T-helper 22 cell (primary cell): Measurements from ENCODE around the gene CALN1.
"Not testable (repeated sequence)": the region's sequence is repeated elsewhere in the genome, so short reads cannot be mapped to it uniquely, and the experiment has no call there.

Experiments used
- DNase-seq: peaks from one replicate; pipeline ENCODE4 v3.0.0-alpha.2; 2020; ENCODE audit warnings: low read depth

The CALN1 gene

DNA sequence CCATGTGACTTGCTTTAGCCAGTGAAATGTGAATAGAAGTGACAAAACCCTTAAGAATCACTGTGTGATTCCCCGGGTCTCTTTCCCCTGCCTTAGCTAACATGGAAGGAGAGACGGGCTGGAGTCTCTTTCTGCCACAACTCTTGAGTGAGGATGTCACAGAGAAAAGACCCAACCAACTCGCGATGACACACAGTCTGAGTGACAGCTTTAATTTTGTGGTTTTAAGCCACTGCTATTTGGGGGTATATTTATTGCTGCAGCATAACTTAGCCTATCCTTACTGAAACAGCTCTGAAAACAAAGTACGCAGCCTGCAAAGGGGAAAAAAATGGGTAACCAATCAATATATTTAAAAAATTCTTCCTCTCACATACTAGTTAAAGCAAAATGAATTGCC, 319.4 kb downstream of the CALN1 start:
- DNase-seq: no peak

DNA sequence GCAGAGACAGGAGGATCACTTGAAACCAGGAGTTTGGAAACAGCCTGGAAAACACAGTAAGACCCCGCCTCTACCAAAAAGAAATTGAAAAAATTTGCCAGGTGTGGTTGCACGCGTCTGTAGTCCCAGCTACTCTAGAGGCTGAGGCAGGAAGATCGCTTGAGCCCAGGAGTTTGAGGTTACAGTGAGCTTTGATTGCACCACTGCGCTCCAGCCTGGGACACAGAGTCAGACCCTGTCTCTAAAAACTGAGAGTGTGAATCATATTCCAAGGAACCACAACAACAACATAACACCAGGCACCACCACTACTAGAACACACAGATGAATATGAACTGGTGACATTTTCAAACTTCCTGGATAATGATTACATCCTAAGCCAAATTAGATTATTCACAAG, 324.2 kb downstream of the CALN1 start:
- no peak for DNase-seq

DNA sequence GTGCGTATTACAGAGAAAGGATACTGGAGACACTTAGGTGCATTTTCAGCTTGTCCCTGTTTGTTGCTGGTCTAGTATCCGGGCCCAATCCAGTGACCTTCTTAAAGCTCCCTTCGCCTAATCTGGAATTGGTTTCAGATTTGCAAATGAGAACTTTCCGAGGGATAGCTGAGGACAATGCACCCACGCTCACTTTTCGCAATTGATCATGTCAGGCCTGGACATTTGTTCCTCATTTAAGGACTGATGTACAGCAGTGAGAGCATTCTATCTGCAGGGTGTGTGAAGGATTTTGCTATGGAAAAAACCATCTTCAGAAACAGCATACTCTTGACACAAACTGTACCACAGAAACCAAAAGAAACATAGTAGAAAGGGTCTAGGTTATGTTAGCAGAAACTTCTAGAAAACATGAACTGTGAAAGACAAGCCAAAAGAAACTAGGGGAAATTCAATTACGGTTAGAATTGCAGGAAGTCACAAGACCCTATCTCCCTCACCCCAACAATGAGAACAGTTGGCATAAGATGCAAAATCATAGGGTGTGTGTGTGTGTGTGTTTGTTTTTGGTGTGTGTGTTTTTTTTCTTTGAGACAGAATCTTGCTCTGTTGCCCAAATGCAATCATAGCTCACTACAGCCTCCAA, 331.1 kb downstream of the CALN1 start:
- DNase-seq: no peak

DNA sequence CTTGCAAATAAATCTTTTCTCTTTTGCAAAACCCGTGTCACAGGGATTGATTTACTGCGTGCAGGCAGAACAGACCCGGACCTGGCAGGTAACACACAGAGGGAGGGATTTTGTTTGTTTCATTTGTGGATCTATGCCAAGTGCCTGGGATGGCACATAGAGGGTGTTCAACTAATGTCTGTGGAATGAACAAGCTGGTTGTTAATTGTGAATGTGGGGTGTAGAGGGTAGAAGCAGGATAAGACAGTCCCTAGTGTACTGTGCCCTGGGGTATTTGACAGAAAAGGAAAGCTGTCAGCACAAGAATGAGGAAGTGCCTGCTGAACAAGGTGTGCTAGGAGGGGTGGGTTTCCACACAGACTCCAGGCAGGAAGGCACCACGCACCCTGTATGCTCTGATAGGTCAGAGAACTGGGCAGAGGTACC, 331.8 kb downstream of the CALN1 start:
- no peak for DNase-seq

DNA sequence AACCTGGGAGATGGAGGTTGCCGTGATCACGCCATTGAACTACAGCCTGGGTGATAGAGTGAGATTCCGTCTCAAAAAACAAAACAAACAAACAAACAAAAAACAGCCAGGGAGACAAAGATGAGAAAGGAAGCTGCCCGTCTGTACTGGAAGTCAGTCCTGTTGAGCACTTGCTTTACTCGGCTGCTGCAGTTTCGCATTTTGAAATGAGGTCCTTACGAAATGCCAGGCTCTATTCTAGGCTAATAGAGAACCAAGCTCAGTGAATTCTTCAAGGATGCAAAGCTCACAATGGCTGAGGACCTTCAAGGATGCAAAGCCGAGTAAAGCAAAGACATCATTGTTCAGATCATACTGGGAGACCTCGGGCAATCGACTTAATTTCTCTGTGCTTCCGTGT, 333.3 kb downstream of the CALN1 start:
- no peak for DNase-seq

DNA sequence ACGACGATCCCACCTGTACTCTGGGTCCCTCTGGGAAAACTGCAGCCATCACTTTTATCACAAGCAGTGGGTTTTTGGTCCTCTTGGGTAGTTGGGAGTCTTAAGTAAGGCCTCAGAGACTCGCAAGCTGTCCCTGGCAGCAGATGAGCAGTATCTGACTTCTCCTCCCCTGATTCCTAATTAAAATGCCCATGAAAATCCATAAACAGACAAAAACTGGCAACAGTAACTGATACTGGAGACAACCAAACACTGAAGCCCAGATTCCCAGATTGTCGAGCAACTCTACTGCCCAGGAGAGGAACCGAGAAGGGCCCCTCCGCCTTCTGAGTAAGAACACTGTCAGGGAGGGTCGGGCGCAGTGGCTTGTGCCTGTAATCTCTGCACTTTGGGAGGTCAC, 333.8 kb downstream of the CALN1 start:
- DNase-seq: no peak

DNA sequence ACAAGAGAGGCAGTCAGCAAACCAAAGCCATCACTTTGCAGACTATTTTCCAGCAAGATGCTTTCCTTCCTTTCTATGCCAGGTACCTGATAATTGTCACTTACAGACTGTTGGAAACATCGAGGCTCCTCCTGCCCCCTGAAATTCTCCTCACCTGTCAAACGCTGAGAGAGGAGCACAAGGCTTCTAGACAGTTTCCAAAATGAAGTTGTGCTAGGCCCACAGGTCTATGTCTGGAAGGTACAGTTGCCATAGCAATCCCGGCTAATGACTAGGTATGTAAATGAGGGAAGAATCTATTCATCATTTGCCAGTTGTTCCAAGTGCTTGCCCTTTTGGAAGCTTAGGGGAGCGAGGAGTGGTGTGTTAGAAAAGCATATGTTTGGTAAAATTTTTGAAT, 334.4 kb downstream of the CALN1 start:
- DNase-seq: no peak

DNA sequence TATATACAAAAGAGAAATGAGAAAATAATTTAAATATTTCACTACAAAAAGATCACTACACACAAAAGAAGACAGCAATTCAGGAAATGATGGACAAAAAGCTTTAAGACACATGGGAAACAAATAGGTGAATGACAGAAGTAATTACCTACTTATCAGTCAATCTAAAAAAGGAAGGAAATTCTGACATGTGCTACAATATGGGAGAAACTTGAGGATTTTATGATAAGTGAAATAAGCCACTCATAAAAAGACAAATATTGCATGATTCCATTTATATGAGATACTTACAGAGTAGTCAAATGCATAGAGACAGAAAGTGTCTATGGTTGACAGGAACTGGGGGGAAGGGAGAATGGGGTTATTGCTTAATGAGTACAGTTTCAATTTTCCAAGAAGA, 339.2 kb downstream of the CALN1 start:
- no peak for DNase-seq

DNA sequence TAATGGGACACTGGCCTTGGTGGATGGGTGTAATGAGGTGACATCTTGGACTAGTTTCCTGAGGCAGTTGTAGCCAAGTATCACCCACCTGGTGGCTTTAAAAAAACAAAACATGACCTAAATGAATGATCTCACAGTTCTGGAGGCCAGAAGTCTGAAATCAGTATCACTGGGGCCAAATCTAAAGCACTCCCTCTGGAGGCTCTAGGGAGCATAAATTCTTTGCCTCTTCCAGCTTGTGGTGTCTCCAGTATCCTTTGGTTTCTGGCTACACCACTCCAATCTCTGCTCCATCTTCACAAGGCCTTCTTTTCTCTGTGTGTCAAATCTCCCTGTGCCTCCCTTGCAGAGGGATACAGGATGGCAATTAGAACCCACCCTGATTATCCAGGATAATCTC, 342.9 kb downstream of the CALN1 start:
- DNase-seq: no peak

DNA sequence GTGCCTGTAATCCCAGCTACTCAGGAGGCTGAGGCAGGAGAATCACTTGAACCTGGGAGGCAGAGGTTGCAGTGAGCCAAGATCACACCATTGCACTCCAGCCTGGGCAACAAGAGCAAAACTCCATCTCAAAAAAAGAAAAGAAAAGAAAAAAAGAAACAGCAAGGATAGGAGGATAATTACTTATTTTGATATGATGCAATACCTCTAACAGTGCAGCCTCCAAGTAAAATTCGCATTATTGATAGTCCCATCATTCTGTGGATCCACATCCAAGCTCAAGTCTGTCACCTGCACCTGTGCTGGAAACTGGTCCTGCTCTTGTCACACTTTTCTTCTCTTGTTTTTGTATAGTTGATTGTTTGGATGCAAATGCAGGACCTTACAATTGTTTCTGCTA, 346.4 kb downstream of the CALN1 start:
- DNase-seq: not testable (repeated sequence)

DNA sequence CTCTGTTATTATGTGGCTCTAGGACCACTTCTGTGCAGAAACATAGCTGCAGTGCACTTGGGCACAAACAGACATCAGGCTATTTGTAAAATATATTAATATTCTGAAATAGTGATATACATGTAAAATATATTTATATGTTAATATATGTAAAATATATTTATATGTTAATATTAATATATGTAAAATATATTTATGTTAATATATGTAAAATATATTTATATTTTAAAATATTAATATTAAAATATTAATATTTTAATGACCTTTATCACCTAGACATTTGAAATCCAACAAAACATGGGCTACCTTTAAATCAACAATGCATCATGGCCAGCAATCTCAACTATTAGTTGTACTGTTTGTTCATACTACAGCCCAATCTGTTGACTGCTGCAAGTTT, 347.2 kb downstream of the CALN1 start:
- DNase-seq: no peak

DNA sequence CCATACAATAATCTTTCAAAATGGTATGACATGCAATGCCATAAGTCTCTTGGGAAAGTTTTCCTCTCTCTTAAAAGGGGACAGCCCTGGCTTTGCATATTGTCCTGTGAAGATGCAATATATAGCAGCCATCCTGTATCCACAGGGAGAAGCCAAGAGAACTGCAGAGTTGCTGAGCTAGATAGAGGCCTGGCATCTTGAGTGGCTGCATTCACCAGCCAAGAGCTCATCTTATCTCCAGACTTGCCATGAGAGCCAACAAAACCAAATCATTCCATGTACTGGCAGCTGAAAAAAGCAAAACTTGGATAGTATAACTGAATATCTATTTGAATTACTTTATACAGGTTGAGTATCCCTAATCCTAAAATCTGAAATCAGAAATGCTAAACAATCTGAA, 348.8 kb downstream of the CALN1 start:
- DNase-seq: no peak

DNA sequence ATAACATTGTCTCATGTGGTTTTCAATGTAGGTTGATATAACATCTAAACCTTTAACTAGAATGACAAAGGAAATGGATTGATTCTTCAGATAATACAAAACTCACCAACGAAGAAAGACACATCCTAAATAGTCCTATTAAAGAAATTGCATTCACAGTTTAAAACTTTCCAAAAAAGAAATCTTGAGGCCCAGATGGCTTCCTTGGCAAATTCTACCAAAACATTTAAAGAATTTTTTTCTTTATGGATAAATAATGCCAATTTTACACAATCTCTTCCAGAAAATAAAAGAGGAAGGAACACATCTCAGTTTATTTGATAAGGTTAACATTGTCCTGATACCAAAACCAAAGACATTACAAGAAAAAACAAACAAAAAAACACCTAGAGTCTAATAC, 349.5 kb downstream of the CALN1 start:
- no peak for DNase-seq

DNA sequence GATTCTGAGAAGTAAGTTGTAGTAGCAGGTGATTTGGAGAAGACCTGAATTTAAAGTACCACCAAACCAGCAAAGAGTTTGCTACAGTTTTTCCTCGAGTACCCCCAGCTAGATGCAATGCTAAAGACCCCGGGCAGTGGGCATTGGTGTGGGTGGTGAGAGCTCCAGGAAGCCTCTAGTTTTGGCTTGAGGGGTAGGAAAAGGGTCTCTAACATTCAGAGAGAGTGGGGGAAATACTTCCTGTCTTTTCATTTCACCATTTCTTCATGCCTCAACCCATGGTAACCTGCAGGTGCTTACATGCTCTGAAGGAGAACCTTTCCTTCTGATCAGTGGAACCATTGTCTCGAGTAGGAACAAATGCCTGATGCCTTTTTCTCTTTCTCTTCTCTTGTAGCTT, 352.2 kb downstream of the CALN1 start:
- DNase-seq: no peak

DNA sequence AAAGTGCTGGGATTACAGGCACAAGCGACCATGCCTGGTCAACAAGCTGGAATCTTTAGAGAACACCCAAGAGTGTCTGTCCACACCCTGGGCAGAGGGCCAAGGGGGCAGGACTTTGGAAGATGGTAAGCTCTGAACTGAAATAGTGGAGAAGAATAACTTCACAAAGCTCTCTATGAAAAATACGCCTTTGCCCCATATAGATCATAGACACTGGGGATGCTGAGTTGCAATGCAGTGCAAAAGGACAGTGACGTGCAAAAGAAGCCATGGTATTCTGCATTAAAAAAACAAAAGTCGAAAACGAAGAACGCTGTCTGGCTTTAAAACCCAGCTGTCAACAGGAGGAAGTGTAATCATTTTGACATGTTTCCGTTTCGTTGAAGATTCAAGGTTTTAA, 353.6 kb downstream of the CALN1 start:
- no peak for DNase-seq

DNA sequence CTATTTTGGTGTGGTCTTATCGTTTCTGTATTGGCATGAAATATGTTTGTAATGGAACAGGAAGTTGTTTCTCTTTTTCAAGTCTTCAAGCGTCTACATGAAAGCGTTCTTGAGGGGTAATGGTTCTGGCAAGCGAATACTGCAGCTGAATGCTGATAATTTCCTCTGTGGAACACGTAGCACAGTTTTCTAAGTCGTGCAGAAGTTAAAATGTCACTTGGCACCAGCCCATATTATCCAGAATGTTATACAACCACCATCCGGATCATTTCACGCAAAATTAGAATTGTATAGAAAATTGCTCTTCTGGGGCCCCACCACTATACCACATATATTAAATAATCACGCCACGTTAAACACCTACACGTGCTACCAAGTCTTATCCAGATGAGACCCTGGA, 354.3 kb downstream of the CALN1 start:
- no peak for DNase-seq

DNA sequence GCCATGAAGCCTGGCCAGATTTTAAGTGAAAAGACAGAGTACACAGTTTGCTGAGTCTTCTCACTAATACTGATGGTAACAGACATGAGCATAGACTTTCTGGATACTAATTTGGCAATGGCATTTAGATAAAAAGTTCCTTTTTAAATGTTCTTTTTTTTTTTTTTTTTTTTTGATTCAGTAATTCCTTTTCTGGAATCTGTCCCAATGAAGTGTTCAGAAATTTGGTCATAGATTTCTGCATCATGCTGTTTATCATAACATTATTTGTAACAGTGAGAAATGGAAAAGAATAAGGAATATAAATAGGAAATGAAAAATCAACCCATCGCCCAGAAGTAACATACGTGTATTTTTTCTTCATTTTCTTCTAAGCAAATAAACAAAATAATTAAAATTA, 354.9 kb downstream of the CALN1 start:
- DNase-seq: no peak

DNA sequence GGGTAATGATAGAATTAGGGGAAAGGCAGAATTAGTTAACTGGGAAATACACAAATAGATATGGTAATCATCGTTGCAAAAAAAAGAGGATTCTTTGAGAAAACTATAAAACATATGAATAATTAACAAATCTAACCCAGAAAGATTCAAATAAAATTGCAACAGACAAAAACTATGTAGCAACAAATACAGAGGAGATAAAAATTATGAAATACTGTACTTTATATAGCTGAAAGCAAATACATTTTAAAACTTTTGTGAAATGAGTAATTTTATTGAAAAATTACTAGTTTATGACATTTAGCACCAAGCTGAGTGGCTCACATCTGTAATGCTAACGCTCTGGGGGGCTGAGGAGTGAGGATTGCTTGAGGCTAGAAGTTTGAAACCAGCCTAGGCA, 356.7 kb downstream of the CALN1 start:
- DNase-seq: no peak

DNA sequence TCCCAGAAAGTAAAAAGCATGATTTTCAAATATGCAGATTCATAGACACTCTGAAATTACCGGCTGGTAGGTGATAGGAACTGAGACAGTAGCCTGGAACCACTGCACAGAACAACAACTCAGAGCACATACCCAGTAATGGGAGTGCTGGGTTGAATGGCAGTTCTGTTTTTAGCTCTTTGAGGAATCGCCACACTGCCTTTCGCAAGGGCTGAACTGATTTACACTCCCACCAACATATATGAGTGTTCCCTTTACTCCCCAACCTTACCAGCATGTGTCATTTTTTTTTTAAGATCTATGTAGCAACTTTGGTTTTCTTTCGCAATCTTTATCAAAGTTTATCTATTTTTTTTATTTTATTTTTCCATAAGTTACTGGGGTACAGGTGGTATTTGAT, 358.8 kb downstream of the CALN1 start:
- DNase-seq: no peak

DNA sequence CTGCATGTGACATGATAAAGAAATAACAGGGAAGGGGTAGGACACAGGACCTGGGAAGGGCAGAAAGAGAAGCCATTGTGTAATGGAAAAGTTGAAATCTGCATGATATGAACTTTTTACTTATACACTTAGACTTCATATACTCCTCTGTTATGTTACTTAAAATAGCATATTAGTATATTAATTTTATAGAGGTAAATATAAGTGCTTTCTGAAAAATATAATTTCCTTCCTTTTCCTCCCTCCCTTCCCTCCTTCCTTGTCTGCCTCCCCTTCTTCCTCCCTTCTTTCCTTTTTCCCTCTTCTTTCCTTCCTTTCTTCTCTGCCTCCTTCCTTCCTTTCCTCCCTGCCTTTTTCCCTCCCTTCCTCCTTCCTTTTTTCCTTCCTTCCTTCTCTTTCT, 363.7 kb downstream of the CALN1 start:
- DNase-seq: no peak

DNA sequence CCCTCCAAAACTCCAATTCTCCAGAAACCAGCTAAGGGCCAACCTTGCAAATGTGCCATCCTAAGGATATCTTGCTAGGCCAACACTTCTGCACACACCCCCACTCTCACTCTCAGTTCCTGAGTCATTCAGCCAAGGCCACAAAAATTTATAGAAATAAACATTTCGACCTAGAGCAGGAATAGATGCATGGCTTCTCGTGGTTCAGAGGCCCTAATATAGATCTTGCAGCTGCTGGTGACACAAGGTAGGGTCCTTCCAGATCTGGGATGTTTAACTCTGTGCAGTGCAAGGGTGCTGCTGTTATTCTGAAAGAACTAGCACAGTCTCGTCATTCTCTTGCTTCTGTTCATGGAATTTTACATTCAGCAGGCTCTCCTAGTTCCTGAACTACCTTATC, 369.3 kb downstream of the CALN1 start:
- no peak for DNase-seq

DNA sequence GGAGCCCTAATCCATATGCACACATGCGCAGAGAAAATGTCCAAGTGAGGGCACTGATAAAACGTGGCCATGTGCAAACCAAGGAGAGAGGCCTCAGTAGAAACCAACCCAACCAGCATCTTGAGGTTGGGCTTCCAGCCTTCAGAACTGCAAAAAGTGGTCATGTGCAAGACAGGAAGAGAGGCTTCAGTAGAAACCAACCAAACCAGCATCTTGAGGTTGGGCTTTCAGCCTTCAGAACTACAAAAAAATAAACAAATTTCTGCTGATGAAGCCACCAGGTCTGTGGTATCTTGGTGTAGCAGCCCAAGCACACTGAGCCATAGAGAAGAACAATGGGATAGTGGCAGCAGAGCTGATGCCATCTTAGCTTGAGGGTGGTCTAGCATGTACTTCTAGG, 371.5 kb downstream of the CALN1 start:
- no peak for DNase-seq

DNA sequence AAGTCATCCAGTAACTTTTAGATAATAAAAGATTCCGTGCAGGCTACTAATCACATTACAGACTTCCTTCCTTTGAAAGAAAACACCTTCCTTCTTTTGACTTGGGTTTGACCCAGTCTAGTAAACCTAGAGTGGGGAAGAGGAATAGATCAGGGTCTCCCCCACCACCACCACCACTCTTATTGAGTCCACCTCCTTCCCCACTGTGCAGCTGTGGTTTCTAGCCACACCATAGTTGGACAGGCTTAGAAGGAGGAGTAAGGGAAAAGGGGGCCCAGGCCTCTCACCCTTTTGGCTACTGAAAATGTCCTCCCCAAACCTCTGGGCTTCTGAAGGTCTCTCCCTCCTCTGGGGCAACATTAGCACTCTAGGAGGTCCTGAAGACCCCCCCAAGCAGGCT, 372.7 kb downstream of the CALN1 start:
- DNase-seq: no peak

DNA sequence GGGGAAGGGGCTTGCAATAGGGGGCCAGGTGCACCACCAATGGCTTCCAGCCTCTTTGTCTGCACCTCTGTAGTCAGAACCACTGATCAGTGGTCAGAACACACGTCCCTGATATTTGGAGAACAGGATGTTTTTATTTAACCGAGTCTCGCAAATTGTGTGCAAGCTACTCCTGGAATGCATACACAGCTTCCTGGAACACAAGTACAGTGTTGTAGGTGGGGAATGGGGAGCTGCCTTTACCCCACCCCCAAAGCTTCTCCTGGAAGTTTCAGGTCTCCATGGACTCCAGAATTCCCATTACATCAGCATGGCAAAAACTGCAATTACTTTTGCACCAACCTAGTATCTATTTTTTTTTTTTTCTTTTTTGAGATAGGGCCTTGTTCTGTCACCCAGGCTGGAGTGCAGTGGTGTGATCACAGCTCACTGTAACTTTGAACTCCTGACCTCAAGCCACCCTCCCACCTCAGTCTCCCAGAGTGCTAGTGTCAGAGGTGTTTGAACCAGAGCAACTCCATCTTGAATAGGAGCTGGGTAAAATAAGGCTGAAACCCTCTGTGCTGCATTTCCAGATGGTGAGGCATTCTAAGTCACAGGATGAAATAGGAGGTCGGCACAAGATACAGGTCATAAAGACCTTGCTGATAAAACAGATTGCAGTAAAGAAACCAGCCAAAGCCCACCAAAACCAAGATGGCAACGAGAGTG, 374.0 kb downstream of the CALN1 start:
- no peak for DNase-seq
